GM08714 (cell line): ENCODE results near the gene UNC5C.
"Not testable (repeated sequence)": the region's sequence is repeated elsewhere in the genome, so short reads cannot be mapped to it uniquely, and the experiment has no call there.

Experiments used
- H3K4me3 ChIP-seq: fragments of 200-500 bp; sonication (Bioruptor generic); 2 replicates; pipeline ENCODE4 v1.5.1; 2014; ENCODE audit warnings: mild to moderate bottlenecking, low read length, inconsistent platforms
- ZNF274 ChIP-seq: IDR thresholded peaks from 2 replicates; pipeline ENCODE4 v1.6.1; 2012; ENCODE audit warnings: mild to moderate bottlenecking, low read depth, low read length

Gene UNC5C

GRCh38 chr4:95193391-95194224, 355.2 kb downstream of the UNC5C start:
- H3K4me3 ChIP-seq, result no peak overlapping the region
- TF ChIP-seq ZNF274, result no peak

DNA sequence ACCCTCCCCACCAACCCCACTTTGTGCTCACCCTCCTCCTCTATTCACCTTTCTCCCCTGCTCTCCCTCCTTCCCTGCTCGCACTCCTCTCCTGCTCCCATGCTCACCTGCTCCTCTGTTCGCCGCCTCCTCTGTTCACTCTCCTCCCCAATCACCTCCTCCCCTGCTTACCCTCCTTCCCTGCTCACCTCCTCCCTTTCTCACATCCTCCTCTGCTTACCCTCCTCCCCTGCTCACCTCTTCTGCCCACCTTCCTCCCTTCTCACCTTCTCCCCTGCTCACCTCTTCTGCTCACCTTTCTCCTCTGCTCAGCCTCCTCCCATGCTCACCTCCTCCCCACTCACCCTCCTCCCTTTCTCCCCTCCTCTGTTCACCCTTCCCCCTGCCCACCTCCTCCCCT, 357.2 kb downstream of the UNC5C start:
- no peak overlapping the region for H3K4me3 ChIP-seq
- no peak for TF ChIP-seq ZNF274

DNA sequence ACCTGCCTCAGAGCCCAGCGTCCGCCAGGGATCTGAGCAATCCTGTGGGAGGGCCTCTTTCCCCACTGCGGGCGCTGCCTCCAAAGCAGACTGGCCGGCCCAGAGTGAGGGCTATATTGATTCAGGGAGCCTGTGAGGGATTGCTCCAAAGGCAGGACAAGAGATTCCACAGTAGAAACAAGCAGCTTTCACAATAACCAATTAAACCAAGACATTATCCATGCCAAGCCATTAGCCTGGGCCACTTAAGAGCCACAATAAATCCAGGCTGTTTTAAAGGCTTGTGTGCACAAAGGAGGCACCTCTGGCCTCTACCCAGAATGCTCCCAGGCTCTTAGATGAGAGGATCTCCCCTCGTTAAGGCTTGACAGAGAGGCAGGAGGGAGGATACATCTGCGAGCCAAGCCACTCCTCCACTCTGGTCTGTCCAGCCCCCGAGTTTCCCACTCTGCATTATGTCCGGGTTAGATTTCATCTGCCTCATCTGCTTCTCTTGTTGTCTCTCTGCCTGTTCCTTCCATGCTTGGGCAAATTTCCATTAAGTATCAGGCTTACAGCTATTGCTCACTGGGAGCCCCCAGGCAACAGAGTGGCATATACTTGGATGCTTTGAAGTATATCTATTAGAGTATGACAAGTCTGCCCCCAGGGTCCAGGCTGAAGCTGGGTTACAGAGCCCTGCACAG, 357.9 kb downstream of the UNC5C start:
- no peak overlapping the region for H3K4me3 ChIP-seq
- TF ChIP-seq ZNF274, result no peak

- no peak for TF ChIP-seq ZNF274
- H3K4me3 ChIP-seq, result no peak overlapping the region
Measured at GRCh38 chr4:95188701-95189370, 359.9 kb downstream of the UNC5C start.

DNA sequence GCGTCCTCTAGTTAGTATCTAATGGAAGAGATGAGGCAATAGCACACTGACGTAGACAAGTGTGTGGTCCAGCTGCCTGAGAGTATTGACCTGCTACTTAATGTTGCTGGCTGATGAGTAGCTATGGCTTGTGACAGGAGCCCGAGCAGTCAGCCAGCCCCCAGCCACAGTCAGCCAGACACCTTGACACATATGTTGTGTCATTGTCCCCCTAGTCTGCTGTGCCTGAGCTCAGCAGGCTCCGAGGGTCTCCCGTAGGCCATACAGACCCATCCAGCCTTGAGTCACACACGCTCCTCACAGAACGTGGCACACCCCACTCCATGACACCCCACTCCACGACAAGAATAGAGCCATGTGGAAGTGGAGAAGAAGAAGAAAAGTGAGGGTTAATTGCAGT, 362.1 kb downstream of the UNC5C start:
- no peak overlapping the region for H3K4me3 ChIP-seq
- no peak for TF ChIP-seq ZNF274

- TF ChIP-seq ZNF274, result no peak
- H3K4me3 ChIP-seq, result no peak overlapping the region
Measured at GRCh38 chr4:95183656-95184408, 364.9 kb downstream of the UNC5C start.

- TF ChIP-seq ZNF274, result no peak
- H3K4me3 ChIP-seq, result no peak overlapping the region
Measured at GRCh38 chr4:95181996-95182306, 366.8 kb downstream of the UNC5C start.

DNA sequence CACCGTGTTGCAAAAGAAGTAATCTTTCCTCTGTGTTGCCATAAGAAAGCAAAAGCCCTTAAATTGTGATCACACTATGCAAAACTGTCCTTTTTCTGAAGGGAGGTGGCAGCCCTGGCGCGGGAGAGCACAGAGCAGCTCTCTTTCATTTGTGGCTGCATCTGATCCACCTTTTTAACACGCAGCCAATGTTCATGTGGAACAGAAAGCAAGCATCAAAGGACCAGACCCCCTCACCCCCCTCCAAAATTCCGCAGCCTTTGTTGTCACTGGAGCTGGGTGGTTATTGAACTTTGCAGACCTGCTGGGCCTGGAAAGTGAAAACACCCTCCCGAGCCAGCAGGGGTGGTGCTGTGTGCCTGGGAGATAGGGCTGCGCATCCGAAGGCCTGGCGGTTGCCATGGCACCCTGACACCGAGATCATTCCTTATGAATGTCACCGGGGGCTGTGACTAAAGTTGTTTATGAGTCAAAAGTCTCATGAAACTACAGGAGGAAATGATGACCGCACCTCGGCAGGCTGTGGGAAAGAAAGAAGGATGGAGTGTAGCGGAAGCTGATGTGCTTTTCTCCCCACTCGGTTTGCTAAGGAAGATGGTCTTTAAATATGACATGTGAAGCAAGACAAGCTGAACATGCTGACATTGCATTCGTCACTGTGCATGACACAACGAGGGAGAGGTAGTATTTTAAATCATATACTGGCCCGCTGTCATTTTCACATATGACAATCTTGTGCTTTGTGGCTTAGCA, 367.4 kb downstream of the UNC5C start:
- TF ChIP-seq ZNF274, result no peak
- no peak overlapping the region for H3K4me3 ChIP-seq

- no peak overlapping the region for H3K4me3 ChIP-seq
- TF ChIP-seq ZNF274, result no peak
Measured at GRCh38 chr4:95180531-95181242, 368.1 kb downstream of the UNC5C start.

DNA sequence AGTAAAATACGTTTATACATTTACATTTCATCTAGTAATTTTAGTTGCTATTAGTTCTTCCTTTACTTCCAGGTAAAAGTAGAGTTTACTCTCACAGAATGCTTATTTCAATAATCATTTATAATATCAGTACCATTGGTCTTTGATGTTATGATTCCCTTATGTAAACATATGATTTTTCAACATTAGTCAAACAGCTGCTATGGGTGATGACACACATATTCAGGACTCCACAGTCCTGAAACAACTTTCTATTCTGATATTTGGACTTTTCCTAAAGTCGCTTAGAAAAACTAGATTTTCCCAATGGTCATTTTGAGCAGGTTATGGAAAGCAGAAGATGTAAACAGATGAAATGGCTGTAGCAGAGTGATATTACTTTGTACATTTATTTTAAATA, 369.8 kb downstream of the UNC5C start:
- no peak overlapping the region for H3K4me3 ChIP-seq
- no peak for TF ChIP-seq ZNF274

- H3K4me3 ChIP-seq, result not testable (repeated sequence)
Measured at GRCh38 chr4:95171377-95171776, 377.4 kb downstream of the UNC5C start.

GRCh38 chr4:95170176-95170575, 378.6 kb downstream of the UNC5C start:
- H3K4me3 ChIP-seq, result no peak overlapping the region
- no peak for TF ChIP-seq ZNF274

DNA sequence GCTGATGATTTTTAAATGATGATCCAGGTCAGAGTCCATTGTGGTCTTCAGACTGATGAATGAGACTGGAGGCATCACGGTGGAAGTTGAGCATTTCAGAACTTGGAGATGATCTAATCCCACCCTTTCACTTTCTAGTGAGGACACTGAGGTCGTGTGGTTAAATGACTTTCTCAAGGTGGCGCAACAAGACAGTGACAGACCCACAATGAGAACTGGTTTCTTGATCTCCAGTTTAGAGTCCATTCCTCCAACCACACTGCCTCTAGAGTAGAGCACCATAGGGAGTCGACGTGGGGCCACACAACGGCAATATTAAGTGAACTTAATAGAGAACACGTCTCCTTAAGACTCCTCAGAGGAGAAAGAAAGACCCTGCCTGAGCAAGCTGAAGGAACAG, 381.0 kb downstream of the UNC5C start:
- no peak overlapping the region for H3K4me3 ChIP-seq
- no peak for TF ChIP-seq ZNF274
